Peyer's patch (tissue), 4 donors: ENCODE data around the gene SHISA4.

Experiments used
- POLR2A ChIP-seq, 2 donors: fragments of 450-650 bp; IDR thresholded peaks; one replicate each; pipeline ENCODE4 v1.5.1; 2017; ENCODE audit warnings: antibody characterized with exemption in 2 of 2, mild to moderate bottlenecking in 2 of 2, moderate library complexity in 2 of 2
- TF ChIP-seq, protein P1 (sequence below), 6 experiments: fragments of 450-650 bp in 4 of 6; fragments of 200-600 bp in 2 of 6; sonication (generic) in 1 of 6; IDR thresholded peaks; one replicate each; pipeline ENCODE4 v1.5.1; 2017 to 2019; ENCODE audit warnings: antibody characterized with exemption in 6 of 6, mild to moderate bottlenecking in 3 of 6, moderate library complexity in 1 of 6

DNA sequence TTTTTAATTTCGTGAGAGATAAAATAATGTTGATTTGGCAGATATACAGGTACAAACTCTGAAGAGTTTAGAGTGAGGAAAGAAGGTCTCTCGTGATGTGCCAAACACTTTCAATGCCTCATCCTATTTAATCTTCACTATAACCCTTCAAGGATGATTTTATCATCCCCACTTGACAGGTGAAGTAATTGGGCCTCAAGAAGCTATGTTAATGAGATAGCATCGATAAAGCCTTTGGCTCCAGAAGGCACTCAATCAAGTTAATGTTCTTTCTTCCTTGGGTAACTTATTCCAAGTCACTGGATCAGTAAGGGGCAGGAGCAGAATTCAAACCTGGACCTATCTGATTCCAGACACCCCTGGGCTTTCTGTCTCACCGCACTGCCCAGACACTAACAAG lies 50.5 kb downstream of the SHISA4 start:
- no peak for TF ChIP-seq POLR2A (IDR thresholded peaks at IDR 0.05)
- TF ChIP-seq, protein P1, sequence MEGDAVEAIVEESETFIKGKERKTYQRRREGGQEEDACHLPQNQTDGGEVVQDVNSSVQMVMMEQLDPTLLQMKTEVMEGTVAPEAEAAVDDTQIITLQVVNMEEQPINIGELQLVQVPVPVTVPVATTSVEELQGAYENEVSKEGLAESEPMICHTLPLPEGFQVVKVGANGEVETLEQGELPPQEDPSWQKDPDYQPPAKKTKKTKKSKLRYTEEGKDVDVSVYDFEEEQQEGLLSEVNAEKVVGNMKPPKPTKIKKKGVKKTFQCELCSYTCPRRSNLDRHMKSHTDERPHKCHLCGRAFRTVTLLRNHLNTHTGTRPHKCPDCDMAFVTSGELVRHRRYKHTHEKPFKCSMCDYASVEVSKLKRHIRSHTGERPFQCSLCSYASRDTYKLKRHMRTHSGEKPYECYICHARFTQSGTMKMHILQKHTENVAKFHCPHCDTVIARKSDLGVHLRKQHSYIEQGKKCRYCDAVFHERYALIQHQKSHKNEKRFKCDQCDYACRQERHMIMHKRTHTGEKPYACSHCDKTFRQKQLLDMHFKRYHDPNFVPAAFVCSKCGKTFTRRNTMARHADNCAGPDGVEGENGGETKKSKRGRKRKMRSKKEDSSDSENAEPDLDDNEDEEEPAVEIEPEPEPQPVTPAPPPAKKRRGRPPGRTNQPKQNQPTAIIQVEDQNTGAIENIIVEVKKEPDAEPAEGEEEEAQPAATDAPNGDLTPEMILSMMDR (IDR thresholded peaks at IDR 0.05): no peak
